Hematopoietic multipotent progenitor cell (in vitro differentiated cells): Measurements from ENCODE around the gene TP53RK. TPM values are rescaled to one million over a fixed set of nuclear protein-coding genes. Genes with fewer than 3 reads are reported as not detected.

ENCODE experiments used
- DNase-seq, 3 donors: peaks; one replicate each; pipeline ENCODE4 v3.0.0-alpha.2; 2011 to 2015; ENCODE audit warnings: low read depth in 2 of 3, low spot score in 2 of 3
- total RNA-seq: library from RNA; depleted of rRNA; stranded (reverse); fragments of >200 nt; gene quantifications from one replicate; pipeline ENCODE4 v1.2.3, GENCODE V29; 2012

The TP53RK gene
- total RNA-seq, 1 donor, result 16.7 TPM

- DNase-seq, result no peak
These were observed 22.9 kb downstream of the TP53RK start for GRCh38 chr20:46666306-46666705.

- DNase-seq, result no peak
These were observed 23.6 kb downstream of the TP53RK start for GRCh38 chr20:46665602-46666001.

GRCh38 chr20:46663531-46663930, 25.7 kb downstream of the TP53RK start:
- no peak for DNase-seq

- no peak for DNase-seq
These were observed 27.6 kb downstream of the TP53RK start for GRCh38 chr20:46661659-46662058.

- DNase-seq, result no peak
These were observed 28.8 kb downstream of the TP53RK start for GRCh38 chr20:46660487-46660886.

- no peak for DNase-seq
These were observed 31.6 kb downstream of the TP53RK start for GRCh38 chr20:46657618-46658017.

- DNase-seq, result no peak
These were observed 32.1 kb downstream of the TP53RK start for GRCh38 chr20:46657137-46657536.

GRCh38 chr20:46652699-46653098, 36.5 kb downstream of the TP53RK start:
- DNase-seq, result no peak

GRCh38 chr20:46651091-46651962, 37.9 kb downstream of the TP53RK start, which contains the start of gene SLC13A3:
Gene SLC13A3 (minus strand): TSS chr20:46651459. CDS start chr20:46651421, 38 bp downstream.
- no peak for DNase-seq

GRCh38 chr20:46650575-46651090, 38.6 kb downstream of the TP53RK start:
- no peak for DNase-seq

- DNase-seq, result no peak
These were observed 39.2 kb downstream of the TP53RK start for GRCh38 chr20:46649965-46650542.

GRCh38 chr20:46649650-46649949, 39.6 kb downstream of the TP53RK start:
- no peak for DNase-seq

GRCh38 chr20:46648903-46649649, 40.2 kb downstream of the TP53RK start:
- DNase-seq, result no peak

GRCh38 chr20:46647469-46647868, 41.8 kb downstream of the TP53RK start:
- no peak for DNase-seq

GRCh38 chr20:46646659-46647380, 42.4 kb downstream of the TP53RK start:
- DNase-seq, result no peak

GRCh38 chr20:46646122-46646521, 43.1 kb downstream of the TP53RK start:
- DNase-seq, result no peak

- no peak for DNase-seq
These were observed 44.5 kb downstream of the TP53RK start for GRCh38 chr20:46644733-46645132.

GRCh38 chr20:46644160-46644559, 45.1 kb downstream of the TP53RK start:
- DNase-seq, result no peak

- no peak for DNase-seq
These were observed 46.3 kb downstream of the TP53RK start for GRCh38 chr20:46642969-46643343.

GRCh38 chr20:46642265-46642968, 46.8 kb downstream of the TP53RK start:
- DNase-seq, result no peak
